ENCODE measurements around the gene AP2B1. TPM values are rescaled to one million over a fixed set of nuclear protein-coding genes. Genes with fewer than 3 reads are reported as not detected.

Gene AP2B1
- total RNA-seq, 1 experiment from 2014 or later: 198 TPM

- intact Hi-C loops (cut with micrococcal nuclease): no loop called here
- H2AFZ ChIP-seq (ENCODE audit: low read depth, low read length, poor library complexity, severe bottlenecking): no peak overlapping the region
- no peaks in the 10 kb centered on the region for H4K20me1 ChIP-seq (ENCODE audit: insufficient read depth)
- ATAC-seq: no peak
- no peaks in the 10 kb centered on the region for H3K79me2 ChIP-seq (ENCODE audit: insufficient read depth, low read length)
- no peaks in the 10 kb centered on the region for H3K36me3 ChIP-seq (ENCODE audit: control insufficient read depth in 1 of 2, insufficient read depth in 2 of 2, low read length in 2 of 2)
- H3K27me3 ChIP-seq (ENCODE audit: insufficient read depth, low read length): peaks cover 25% of the 10 kb centered on the region; the same call in 1 of the 2 replicates
- BruUV-seq (replicated peaks): no TSS peak
- CTCF ChIA-PET: interaction anchor here (1.0 to 1.4 kb wide), 4 partner anchors 14 to 196 kb away, joined by 3 to 6 read pairs (median 4); no protein-coding TSS in a partner anchor
- DNase-seq (ENCODE audit: low read depth, low spot score): no peak
- POLR2A ChIA-PET: no interaction called here
- no peak overlapping the region for H3K27ac ChIP-seq (ENCODE audit: low read depth, low read length)
- TF ChIP-seq SP1 (IDR thresholded peaks at IDR 0.05; ENCODE audit: low read depth): no peak
- no peak for TF ChIP-seq ELF1 (IDR thresholded peaks at IDR 0.05; ENCODE audit: borderline replicate concordance, low read depth)
- no peak for TF ChIP-seq EGR1 (IDR thresholded peaks at IDR 0.05; ENCODE audit: low read depth)
- no peak for TF ChIP-seq YY1 (IDR thresholded peaks at IDR 0.05; ENCODE audit: extremely low read depth, insufficient replicate concordance, low read depth, low read length)
- TF ChIP-seq JUND (IDR thresholded peaks at IDR 0.05): no peak
- TF ChIP-seq TCF7L2 (IDR thresholded peaks at IDR 0.05; ENCODE audit: borderline replicate concordance, extremely low read depth, insufficient read depth, insufficient read length): no peak
- TF ChIP-seq, protein P1, sequence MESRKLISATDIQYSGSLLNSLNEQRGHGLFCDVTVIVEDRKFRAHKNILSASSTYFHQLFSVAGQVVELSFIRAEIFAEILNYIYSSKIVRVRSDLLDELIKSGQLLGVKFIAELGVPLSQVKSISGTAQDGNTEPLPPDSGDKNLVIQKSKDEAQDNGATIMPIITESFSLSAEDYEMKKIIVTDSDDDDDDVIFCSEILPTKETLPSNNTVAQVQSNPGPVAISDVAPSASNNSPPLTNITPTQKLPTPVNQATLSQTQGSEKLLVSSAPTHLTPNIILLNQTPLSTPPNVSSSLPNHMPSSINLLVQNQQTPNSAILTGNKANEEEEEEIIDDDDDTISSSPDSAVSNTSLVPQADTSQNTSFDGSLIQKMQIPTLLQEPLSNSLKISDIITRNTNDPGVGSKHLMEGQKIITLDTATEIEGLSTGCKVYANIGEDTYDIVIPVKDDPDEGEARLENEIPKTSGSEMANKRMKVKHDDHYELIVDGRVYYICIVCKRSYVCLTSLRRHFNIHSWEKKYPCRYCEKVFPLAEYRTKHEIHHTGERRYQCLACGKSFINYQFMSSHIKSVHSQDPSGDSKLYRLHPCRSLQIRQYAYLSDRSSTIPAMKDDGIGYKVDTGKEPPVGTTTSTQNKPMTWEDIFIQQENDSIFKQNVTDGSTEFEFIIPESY (IDR thresholded peaks at IDR 0.05; ENCODE audit: extremely low read depth, insufficient replicate concordance, low read length): no peak
- H3K9me2 ChIP-seq (ENCODE audit: insufficient read depth): no peaks in the 10 kb centered on the region
- H3K4me1 ChIP-seq (ENCODE audit: control insufficient read depth in 1 of 2, insufficient read depth in 2 of 2, low read length in 2 of 2): no peaks in the 10 kb centered on the region
- no peak overlapping the region for H3K9ac ChIP-seq (ENCODE audit: low read length)
- no peak overlapping the region for H3K4me3 ChIP-seq (replicated peaks in 1 of 2; ENCODE audit: low read depth in 1 of 2, low read length in 2 of 2)
- H3K4me2 ChIP-seq (ENCODE audit: low read length): no peak overlapping the region
- RAD21 ChIA-PET (ENCODE audit: low non-redundant PET in 1 of 2, low total read pairs in 2 of 2, uncharacterized antibody in 2 of 2, unreplicated experiment in 2 of 2): no interaction called here
- H3K9me3 ChIP-seq (ENCODE audit: control insufficient read depth in 1 of 2, insufficient read depth in 1 of 2, low read depth in 1 of 2, low read length in 2 of 2): no peaks in the 10 kb centered on the region
Observed at GRCh38 chr17:35553310-35553709, 33.8 kb upstream of the AP2B1 start.

GRCh38 chr17:35554668-35555067, 32.5 kb upstream of the AP2B1 start:
- H3K9me3 ChIP-seq (ENCODE audit: control insufficient read depth in 1 of 2, insufficient read depth in 1 of 2, low read depth in 1 of 2, low read length in 2 of 2): no peaks in the 10 kb centered on the region
- no peaks in the 10 kb centered on the region for H3K79me2 ChIP-seq (ENCODE audit: insufficient read depth, low read length)
- no peak overlapping the region for H3K4me3 ChIP-seq (replicated peaks in 1 of 2; ENCODE audit: low read depth in 1 of 2, low read length in 2 of 2)
- H3K4me1 ChIP-seq (ENCODE audit: control insufficient read depth in 1 of 2, insufficient read depth in 2 of 2, low read length in 2 of 2): no peaks in the 10 kb centered on the region
- POLR2A ChIA-PET: no interaction called here
- H3K9me2 ChIP-seq (ENCODE audit: insufficient read depth): no peaks in the 10 kb centered on the region
- ATAC-seq (no peak), DNase-seq (ENCODE audit: low read depth, low spot score) (no peak)
- H4K20me1 ChIP-seq (ENCODE audit: insufficient read depth): no peaks in the 10 kb centered on the region
- H3K27me3 ChIP-seq (ENCODE audit: insufficient read depth, low read length): peaks cover 17% of the 10 kb centered on the region
- H3K4me2 ChIP-seq (ENCODE audit: low read length): no peak overlapping the region
- CTCF ChIA-PET: interaction anchor here (0.9 kb wide), 1 partner anchor 193 kb away, joined by 5 read pairs; no protein-coding TSS in a partner anchor
- no TSS peak for BruUV-seq (replicated peaks)
- intact Hi-C loops (cut with micrococcal nuclease): loop anchor here (1.0 kb wide), 1 partner anchor 193 kb away; no protein-coding TSS in a partner anchor
- no peak overlapping the region for H3K9ac ChIP-seq (ENCODE audit: low read length)
- H3K36me3 ChIP-seq (ENCODE audit: control insufficient read depth in 1 of 2, insufficient read depth in 2 of 2, low read length in 2 of 2): no peaks in the 10 kb centered on the region
- TF ChIP-seq CBX3 (IDR thresholded peaks at IDR 0.05; ENCODE audit: low read depth) (no peak), RAD21 (IDR thresholded peaks at IDR 0.05; ENCODE audit: low read depth) (no peak), YY1 (IDR thresholded peaks at IDR 0.05; ENCODE audit: extremely low read depth, insufficient replicate concordance, low read depth, low read length) (no peak), SP1 (IDR thresholded peaks at IDR 0.05; ENCODE audit: low read depth) (no peak), SRF (IDR thresholded peaks at IDR 0.05; ENCODE audit: low read depth) (no peak), EZH2 (IDR thresholded peaks at IDR 0.05) (no peak), TCF7L2 (IDR thresholded peaks at IDR 0.05; ENCODE audit: borderline replicate concordance, extremely low read depth, insufficient read depth, insufficient read length) (no peak), EGR1 (IDR thresholded peaks at IDR 0.05; ENCODE audit: low read depth) (no peak), ELF1 (IDR thresholded peaks at IDR 0.05; ENCODE audit: borderline replicate concordance, low read depth) (no peak), JUND (IDR thresholded peaks at IDR 0.05) (no peak), ZFX (IDR thresholded peaks at IDR 0.05) (no peak), MAX (IDR thresholded peaks at IDR 0.05) (no peak), FOSL1 (IDR thresholded peaks at IDR 0.05; ENCODE audit: low read depth) (no peak)
- TF ChIP-seq, protein P1 (IDR thresholded peaks at IDR 0.05; ENCODE audit: extremely low read depth, insufficient replicate concordance, low read length): no peak
- RAD21 ChIA-PET (ENCODE audit: low non-redundant PET in 1 of 2, low total read pairs in 2 of 2, uncharacterized antibody in 2 of 2, unreplicated experiment in 2 of 2): interaction anchor here in 1 of 2 experiments (0.6 to 1.4 kb wide), 2 partner anchors 192 kb away, joined by 3 to 5 read pairs; no protein-coding TSS in a partner anchor
- H2AFZ ChIP-seq (ENCODE audit: low read depth, low read length, poor library complexity, severe bottlenecking): no peak overlapping the region
- H3K27ac ChIP-seq (ENCODE audit: low read depth, low read length): no peak overlapping the region
